Measurements from ENCODE around the gene MYO5B. TPM values are rescaled to one million over a fixed set of nuclear protein-coding genes. Genes with fewer than 3 reads are reported as not detected.

Gene MYO5B
- polyA plus RNA-seq, 1 of the 3 experiments (the other 2 are of a cell fraction), result 1.3 TPM

DNA sequence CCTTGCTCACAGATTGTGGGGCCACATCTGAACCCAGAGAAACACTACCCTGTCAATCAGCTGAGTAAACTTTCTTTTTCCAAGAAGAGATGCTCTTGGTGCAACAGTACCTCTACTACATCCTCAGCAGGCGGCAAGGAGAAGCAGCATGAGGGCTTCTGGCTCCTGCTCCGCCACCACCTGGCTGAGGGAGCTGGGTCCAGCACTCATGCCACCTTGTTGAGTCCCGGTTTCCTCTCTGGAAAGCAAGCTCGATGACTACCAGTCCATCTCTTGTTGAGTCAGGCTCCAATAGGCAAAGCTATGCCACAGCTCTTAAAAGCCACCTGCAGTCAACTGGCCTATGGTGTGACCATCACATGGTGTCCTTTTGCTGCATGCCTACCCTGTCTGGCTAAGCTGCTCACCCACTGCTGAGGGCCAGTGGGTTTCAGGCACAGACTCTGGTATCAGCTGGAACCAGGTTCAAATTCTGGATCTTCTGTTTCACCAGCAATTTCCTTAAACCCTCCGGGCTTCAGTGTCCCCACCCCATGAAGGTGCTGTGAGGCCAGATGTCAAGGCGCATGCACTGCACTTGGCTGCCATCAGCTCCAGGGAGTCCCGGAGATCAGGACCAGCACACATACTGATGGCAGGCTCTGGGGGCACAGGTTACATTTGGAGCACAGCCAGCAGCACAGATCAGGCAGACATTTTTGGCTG lies 339.1 kb downstream of the MYO5B start:
- H3F3A ChIP-seq (replicated peaks; ENCODE audit: insufficient read depth), result no peaks in the 10 kb centered on the region
- H3K4me1 ChIP-seq (ENCODE audit: control insufficient read depth in 1 of 2, insufficient read depth in 2 of 2, low read depth in 1 of 2, low read length in 1 of 2), result peaks cover 0 to 3% of the 10 kb centered on the region in 2 experiments; a peak in 2 of 4 replicates
- H3K9me3 ChIP-seq, result no peaks in the 10 kb centered on the region
- no peak overlapping the region for H3K27ac ChIP-seq (ENCODE audit: low read depth in 2 of 2, low read length in 1 of 2)
- H3K79me2 ChIP-seq (ENCODE audit: insufficient read depth), result no peaks in the 10 kb centered on the region
- ChIA-PET POLR2A (no interaction called here), CTCF (interaction anchor here (0.6 to 15.8 kb wide), 5 partner anchors 11 to 344 kb away, joined by 3 to 254 read pairs (median 8); partner anchors contain the start of gene LIPG)
- WGBS (ENCODE audit: low lambda C conversion rate), result 100% methylated on average over 4 of the region's 7 CpGs
- H3K36me3 ChIP-seq (replicated peaks in 1 of 2; ENCODE audit: control insufficient read depth in 1 of 2, insufficient read depth in 2 of 2, low read length in 1 of 2), result no peaks in the 10 kb centered on the region
- H3K9ac ChIP-seq, result no peak overlapping the region
- DNase-seq, result no peak
- H4K20me1 ChIP-seq (ENCODE audit: insufficient read depth), result no peaks in the 10 kb centered on the region
- no peak overlapping the region for H3K4me2 ChIP-seq
- no peaks in the 10 kb centered on the region for H3K9me2 ChIP-seq
- no peak overlapping the region for H2AFZ ChIP-seq (ENCODE audit: low read depth)
- no peak overlapping the region for H3K4me3 ChIP-seq (ENCODE audit: low read depth in 2 of 2, low read length in 1 of 2)
- TF ChIP-seq MXI1 (IDR thresholded peaks at IDR 0.05; ENCODE audit: low read depth, low read length), result no peak
- TF ChIP-seq SMC3 (IDR thresholded peaks at IDR 0.05; ENCODE audit: low read depth, low read length), result no peak
- TF ChIP-seq SIN3A (IDR thresholded peaks at IDR 0.05; ENCODE audit: borderline replicate concordance, low read depth, low read length), result no peak
- TF ChIP-seq NRF1 (IDR thresholded peaks at IDR 0.05; ENCODE audit: low read depth, low read length), result no peak
- no peak for TF ChIP-seq CHD2 (IDR thresholded peaks at IDR 0.05; ENCODE audit: low read length, partially characterized antibody)
- TF ChIP-seq, protein P1, sequence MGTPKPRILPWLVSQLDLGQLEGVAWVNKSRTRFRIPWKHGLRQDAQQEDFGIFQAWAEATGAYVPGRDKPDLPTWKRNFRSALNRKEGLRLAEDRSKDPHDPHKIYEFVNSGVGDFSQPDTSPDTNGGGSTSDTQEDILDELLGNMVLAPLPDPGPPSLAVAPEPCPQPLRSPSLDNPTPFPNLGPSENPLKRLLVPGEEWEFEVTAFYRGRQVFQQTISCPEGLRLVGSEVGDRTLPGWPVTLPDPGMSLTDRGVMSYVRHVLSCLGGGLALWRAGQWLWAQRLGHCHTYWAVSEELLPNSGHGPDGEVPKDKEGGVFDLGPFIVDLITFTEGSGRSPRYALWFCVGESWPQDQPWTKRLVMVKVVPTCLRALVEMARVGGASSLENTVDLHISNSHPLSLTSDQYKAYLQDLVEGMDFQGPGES (IDR thresholded peaks at IDR 0.05; ENCODE audit: low read depth, low read length), result no peak
- TF ChIP-seq MEF2A (IDR thresholded peaks at IDR 0.05; ENCODE audit: borderline replicate concordance, low read depth), result no peak
- TF ChIP-seq RAD21 (IDR thresholded peaks at IDR 0.05; ENCODE audit: low read length), result no peak
- TF ChIP-seq PBX3 (IDR thresholded peaks at IDR 0.05), result no peak
- no peak for TF ChIP-seq EP300 (IDR thresholded peaks at IDR 0.05; ENCODE audit: borderline replicate concordance in 1 of 2, low read depth in 1 of 2, low read length in 1 of 2)
- no peak for TF ChIP-seq FOXJ3 (CRISPR knock-in tag; IDR thresholded peaks at IDR 0.05)
- TF ChIP-seq RXRA (IDR thresholded peaks at IDR 0.05; ENCODE audit: borderline replicate concordance, low read depth), result no peak
- TF ChIP-seq, protein P2, sequence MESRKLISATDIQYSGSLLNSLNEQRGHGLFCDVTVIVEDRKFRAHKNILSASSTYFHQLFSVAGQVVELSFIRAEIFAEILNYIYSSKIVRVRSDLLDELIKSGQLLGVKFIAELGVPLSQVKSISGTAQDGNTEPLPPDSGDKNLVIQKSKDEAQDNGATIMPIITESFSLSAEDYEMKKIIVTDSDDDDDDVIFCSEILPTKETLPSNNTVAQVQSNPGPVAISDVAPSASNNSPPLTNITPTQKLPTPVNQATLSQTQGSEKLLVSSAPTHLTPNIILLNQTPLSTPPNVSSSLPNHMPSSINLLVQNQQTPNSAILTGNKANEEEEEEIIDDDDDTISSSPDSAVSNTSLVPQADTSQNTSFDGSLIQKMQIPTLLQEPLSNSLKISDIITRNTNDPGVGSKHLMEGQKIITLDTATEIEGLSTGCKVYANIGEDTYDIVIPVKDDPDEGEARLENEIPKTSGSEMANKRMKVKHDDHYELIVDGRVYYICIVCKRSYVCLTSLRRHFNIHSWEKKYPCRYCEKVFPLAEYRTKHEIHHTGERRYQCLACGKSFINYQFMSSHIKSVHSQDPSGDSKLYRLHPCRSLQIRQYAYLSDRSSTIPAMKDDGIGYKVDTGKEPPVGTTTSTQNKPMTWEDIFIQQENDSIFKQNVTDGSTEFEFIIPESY (IDR thresholded peaks at IDR 0.05; ENCODE audit: borderline replicate concordance, low read depth), result no peak
- TF ChIP-seq FOXM1 (IDR thresholded peaks at IDR 0.05; ENCODE audit: low read depth), result no peak
- TF ChIP-seq EZH2phosphoT487 (IDR thresholded peaks at IDR 0.05; ENCODE audit: borderline replicate concordance, low read depth), result no peak
- H3K27me3 ChIP-seq (ENCODE audit: insufficient read depth), result no peaks in the 10 kb centered on the region

Data from SK-N-SH (cell line).